A673 (cell line): ENCODE measurements around the gene BMP5. TPM values are rescaled to one million over a fixed set of nuclear protein-coding genes. Genes with fewer than 3 reads are reported as not detected.

ENCODE experiments used
- BruUV-seq: library from RNA; stranded (reverse); fragments of 400-500 nt; replicated peaks from 2 replicates; lab custom pipeline; 2021; lab: Mats Ljungman, UMichigan
- CTCF ChIA-PET: fragments of 300-600 bp; sonication (Branson Sonifier 250); formaldehyde crosslinking; loops from one replicate; lab custom pipeline; 2022; ENCODE audit warnings: antibody characterized with exemption; lab: Charles Lee
- POLR2A ChIA-PET: fragments of 300-600 bp; sonication (Branson Sonifier 250); formaldehyde crosslinking; loops from one replicate; lab custom pipeline; 2022; ENCODE audit warnings: antibody characterized with exemption; ENCODE audit not compliant: low non-redundant PET; lab: Charles Lee
- DNase-seq: peaks from one replicate; pipeline ENCODE4 v3.0.0-alpha.2; 2015; ENCODE audit warnings: low spot score
- H3K27ac ChIP-seq: fragments of 200-600 bp; sonication (generic); 2 replicates; pipeline ENCODE4 v1.5.1; 2016; ENCODE audit warnings: mixed run types, low read depth, mild to moderate bottlenecking, mixed read lengths, antibody characterized with exemption, low read length; ENCODE audit not compliant: poor library complexity, severe bottlenecking
- H3K27me3 ChIP-seq: fragments of 200-600 bp; sonication (generic); replicated peaks from 2 replicates; pipeline ENCODE4 v1.6.1; 2017; ENCODE audit warnings: mixed run types, low read depth, mild to moderate bottlenecking, mixed read lengths, antibody characterized with exemption, low read length; ENCODE audit not compliant: insufficient read depth, poor library complexity
- H3K36me3 ChIP-seq: fragments of 200-600 bp; sonication (generic); 2 replicates; pipeline ENCODE4 v1.6.1; 2016; ENCODE audit warnings: mixed run types, mild to moderate bottlenecking, mixed read lengths, antibody characterized with exemption, low read length; ENCODE audit not compliant: insufficient read depth, poor library complexity, severe bottlenecking
- H3K4me1 ChIP-seq: fragments of 200-600 bp; sonication (generic); 2 replicates; pipeline ENCODE4 v1.6.1; 2017; ENCODE audit warnings: mixed run types, mild to moderate bottlenecking, mixed read lengths, antibody characterized with exemption, low read length; ENCODE audit not compliant: insufficient read depth, poor library complexity, severe bottlenecking
- H3K4me3 ChIP-seq: fragments of 200-600 bp; sonication (generic); 2 replicates; pipeline ENCODE4 v1.5.1; 2016; ENCODE audit warnings: low read depth, mixed run types, mild to moderate bottlenecking, mixed read lengths, low read length; ENCODE audit not compliant: poor library complexity, severe bottlenecking
- H3K9me3 ChIP-seq: fragments of 200-600 bp; sonication (generic); 2 replicates; pipeline ENCODE4 v1.6.1; 2016; ENCODE audit warnings: mixed run types, low read depth, mild to moderate bottlenecking, mixed read lengths, antibody characterized with exemption, low read length; ENCODE audit not compliant: poor library complexity, severe bottlenecking
- CTCF ChIP-seq: fragments of 300-800, 200-600 bp; sonication (generic); conservative IDR thresholded peaks from 2 replicates; pipeline ENCODE4 v1.5.1; 2017; ENCODE audit warnings: low read depth, mild to moderate bottlenecking, antibody characterized with exemption, low read length, moderate library complexity, mixed read lengths
- EZH2 ChIP-seq: fragments of 200-600 bp; sonication (generic); IDR thresholded peaks from 2 replicates; pipeline ENCODE4 v1.6.1; 2017; ENCODE audit warnings: borderline replicate concordance, low read depth, mild to moderate bottlenecking, mixed read lengths, antibody characterized with exemption, low read length; ENCODE audit not compliant: poor library complexity, severe bottlenecking
- intact Hi-C: fragments of 100-400 bp; cut with micrococcal nuclease; formaldehyde crosslinking; loops from one replicate; pipeline ENCODE4 v1.10.0; 2022; ENCODE audit not compliant: unreplicated experiment
- total RNA-seq: library from RNA; stranded (reverse); gene quantifications from 2 replicates; pipeline ENCODE4 v1.2.3, GENCODE V29; 2021

BMP5 gene
- total RNA-seq, 1 experiment from 2014 or later: 0.49 TPM

GRCh38 chr6:55802259-55802658 lies 73.1 kb downstream of the BMP5 start:
- no TSS peak for BruUV-seq
- Histone ChIP-seq H3K9me3 (no peaks in the 10 kb centered on the region), H3K27me3 (no peaks in the 10 kb centered on the region), H3K4me1 (no peaks in the 10 kb centered on the region), H3K27ac (no peak overlapping the region), H3K4me3 (no peak overlapping the region), H3K36me3 (no peaks in the 10 kb centered on the region)
- intact Hi-C loops: no loop called here
- DNase-seq: no peak
- TF ChIP-seq CTCF (no peak), EZH2 (no peak)
- CTCF ChIA-PET: no interaction called here
- POLR2A ChIA-PET: no interaction called here

DNA sequence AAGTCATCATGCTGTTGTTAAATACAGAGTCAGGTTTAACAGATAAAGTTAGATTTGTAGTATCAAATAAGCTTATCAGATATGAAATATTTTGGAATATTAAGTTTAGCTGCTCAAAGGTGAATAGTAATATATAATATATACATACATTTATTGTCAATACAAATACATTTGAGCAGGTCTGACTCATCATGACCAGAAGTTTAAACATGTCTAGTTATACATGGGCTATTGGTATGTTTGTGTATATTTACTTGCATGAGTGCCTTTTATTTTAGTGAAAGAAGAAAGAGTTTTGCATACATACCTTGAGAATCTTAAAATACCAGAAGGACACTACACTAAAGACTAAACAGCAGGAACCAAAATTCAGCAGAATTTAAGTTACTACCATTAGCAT lies 76.8 kb downstream of the BMP5 start:
- Histone ChIP-seq H3K27ac (no peak overlapping the region), H3K36me3 (no peaks in the 10 kb centered on the region), H3K9me3 (no peaks in the 10 kb centered on the region), H3K4me3 (no peak overlapping the region), H3K4me1 (no peaks in the 10 kb centered on the region), H3K27me3 (no peaks in the 10 kb centered on the region)
- intact Hi-C loops: no loop called here
- no TSS peak for BruUV-seq
- TF ChIP-seq CTCF: no peak
- TF ChIP-seq EZH2: no peak
- ChIA-PET CTCF (interaction anchor here (0.6 kb wide), 1 partner anchor 183 kb away, joined by 3 read pairs; no protein-coding TSS in a partner anchor), POLR2A (no interaction called here)
- DNase-seq: no peak

GRCh38 chr6:55794136-55794812 lies 81.1 kb downstream of the BMP5 start:
- no peaks in the 10 kb centered on the region for H3K4me1 ChIP-seq
- H3K27ac ChIP-seq: no peak overlapping the region
- ChIA-PET POLR2A (no interaction called here), CTCF (no interaction called here)
- no peaks in the 10 kb centered on the region for H3K9me3 ChIP-seq
- no peak for DNase-seq
- intact Hi-C loops: no loop called here
- no TSS peak for BruUV-seq
- H3K27me3 ChIP-seq: no peaks in the 10 kb centered on the region
- TF ChIP-seq CTCF (no peak), EZH2 (no peak)
- no peaks in the 10 kb centered on the region for H3K36me3 ChIP-seq
- no peak overlapping the region for H3K4me3 ChIP-seq
